ENCODE measurements around the gene POGLUT3. TPM values are rescaled to one million over a fixed set of nuclear protein-coding genes. Genes with fewer than 3 reads are reported as not detected.

Gene POGLUT3
- total and polyA plus RNA-seq, 7 experiments from 2014 or later = 5.7 to 15.7 (median 9.5) TPM

- no peak overlapping the region for H3K27ac ChIP-seq (ENCODE audit: low read depth, low read length)
- ATAC-seq (no peak), DNase-seq (no peak)
- no peaks in the 10 kb centered on the region for H3K36me3 ChIP-seq (ENCODE audit: control insufficient read depth in 2 of 3, insufficient read depth in 3 of 3, low read length in 3 of 3)
- Mint-ChIP-seq H3K9me3 (no peaks in the 10 kb centered on the region), H3K27me3 (peaks cover 0 to 6% (median 0%) of the 10 kb centered on the region in 5 donors), H3K27ac (peak overlapping the region in 1 of 9 donors; percentile 38), H3K4me1 (peaks cover 8 to 15% (median 14%) of the 10 kb centered on the region in 7 donors), H3K4me3 (no peak overlapping the region), H3K36me3 (peaks cover 0 to 6% (median 0%) of the 10 kb centered on the region in 5 donors)
- POLR2A ChIA-PET = no interaction called here
- no peaks in the 10 kb centered on the region for H3K9me3 ChIP-seq (ENCODE audit: control insufficient read depth in 2 of 3, low read length in 3 of 3)
- intact Hi-C loops (cut with micrococcal nuclease) = no loop called here
- CTCF ChIA-PET = no interaction called here
- peaks cover 0 to 3% of the 10 kb centered on the region in 2 donors for H3K4me1 ChIP-seq (ENCODE audit: control insufficient read depth in 2 of 2, insufficient read depth in 2 of 2, low read length in 2 of 2)
- H3K27me3 ChIP-seq (ENCODE audit: control insufficient read depth in 2 of 2, insufficient read depth in 2 of 2, low read length in 2 of 2) = no peaks in the 10 kb centered on the region
- no peak overlapping the region for H3K4me3 ChIP-seq (ENCODE audit: low read length)
These were observed 3.2 kb upstream of the POGLUT3 start for GRCh38 chr11:108501396-108501795.

GRCh38 chr11:108500721-108501120, 2.5 kb upstream of the POGLUT3 start:
- POLR2A ChIA-PET = no interaction called here
- peaks cover 0 to 6% (median 0%) of the 10 kb centered on the region in 5 donors for H3K27me3 Mint-ChIP-seq

GRCh38 chr11:108500169-108500568, 2.0 kb upstream of the POGLUT3 start:
- no peak for ATAC-seq
- H3K27ac ChIP-seq (ENCODE audit: low read depth, low read length) = no peak overlapping the region

More at GRCh38 chr11:108500721-108501120, 2.5 kb upstream of the POGLUT3 start:
- no peak overlapping the region for H3K4me3 ChIP-seq (ENCODE audit: low read length)
- Mint-ChIP-seq H3K4me3 (peak overlapping the region in 2 of 10 donors; percentile 20 to 63), H3K4me1 (peaks cover 8 to 20% (median 19%) of the 10 kb centered on the region in 7 donors), H3K9me3 (no peaks in the 10 kb centered on the region), H3K27ac (peak overlapping the region in 4 of 9 donors; percentile 14 to 59 (median 52)), H3K36me3 (peaks cover 0 to 6% (median 0%) of the 10 kb centered on the region in 5 donors)
- intact Hi-C loops (cut with micrococcal nuclease) = no loop called here
- no peaks in the 10 kb centered on the region for H3K27me3 ChIP-seq (ENCODE audit: control insufficient read depth in 2 of 2, insufficient read depth in 2 of 2, low read length in 2 of 2)
- no peak for ATAC-seq
- H3K27ac ChIP-seq (ENCODE audit: low read depth, low read length) = no peak overlapping the region
- DNase-seq = no peak
- peaks cover 0 to 3% of the 10 kb centered on the region in 2 donors for H3K4me1 ChIP-seq (ENCODE audit: control insufficient read depth in 2 of 2, insufficient read depth in 2 of 2, low read length in 2 of 2)
- H3K9me3 ChIP-seq (ENCODE audit: control insufficient read depth in 2 of 3, low read length in 3 of 3) = no peaks in the 10 kb centered on the region
- CTCF ChIA-PET = no interaction called here
- no peaks in the 10 kb centered on the region for H3K36me3 ChIP-seq (ENCODE audit: control insufficient read depth in 2 of 3, insufficient read depth in 3 of 3, low read length in 3 of 3)

GRCh38 chr11:108498816-108499408, 728 bp upstream of the POGLUT3 start:
- POLR2A ChIA-PET = interaction anchor here (0.9 kb wide), 1 partner anchor 375 kb away, joined by 3 read pairs; no protein-coding TSS in a partner anchor
- Mint-ChIP-seq H3K27ac (peak overlapping the region; percentile 82 to 97 (median 87)), H3K4me3 (peak overlapping the region; percentile 75 to 97 (median 87)), H3K9me3 (no peaks in the 10 kb centered on the region), H3K4me1 (peaks cover 8 to 31% (median 24%) of the 10 kb centered on the region in 7 donors), H3K27me3 (peaks cover 0 to 3% (median 0%) of the 10 kb centered on the region in 5 donors), H3K36me3 (peaks cover 0 to 14% (median 0%) of the 10 kb centered on the region in 5 donors)
- H3K27ac ChIP-seq (ENCODE audit: low read depth, low read length) = peak overlapping the region; percentile 87
- H3K9me3 ChIP-seq (ENCODE audit: control insufficient read depth in 2 of 3, low read length in 3 of 3) = no peaks in the 10 kb centered on the region
- H3K27me3 ChIP-seq (ENCODE audit: control insufficient read depth in 2 of 2, insufficient read depth in 2 of 2, low read length in 2 of 2) = no peaks in the 10 kb centered on the region
- CTCF ChIA-PET = no interaction called here
- no peak for DNase-seq
- H3K36me3 ChIP-seq (ENCODE audit: control insufficient read depth in 2 of 3, insufficient read depth in 3 of 3, low read length in 3 of 3) = no peaks in the 10 kb centered on the region
- H3K4me3 ChIP-seq (ENCODE audit: low read length) = peak overlapping the region; percentile 77
- peaks cover 0 to 3% of the 10 kb centered on the region in 2 donors for H3K4me1 ChIP-seq (ENCODE audit: control insufficient read depth in 2 of 2, insufficient read depth in 2 of 2, low read length in 2 of 2)
- intact Hi-C loops (cut with micrococcal nuclease) = loop anchor here (5.0 to 10.0 kb wide), 5 partner anchors 374 to 1042 kb away; partner anchors contain the start of genes ALKBH8 (in 2 of the 2), ACAT1 (in 1 of the 2), CUL5 (in 1 of the 2) and CWF19L2 (in 1 of the 2)
- no peak for ATAC-seq

More at GRCh38 chr11:108500169-108500568, 2.0 kb upstream of the POGLUT3 start:
- no peaks in the 10 kb centered on the region for H3K36me3 ChIP-seq (ENCODE audit: control insufficient read depth in 2 of 3, insufficient read depth in 3 of 3, low read length in 3 of 3)
- no peak for DNase-seq
- peak overlapping the region in 5 of 10 donors; percentile 20 to 67 (median 58) for H3K4me3 Mint-ChIP-seq
- no peaks in the 10 kb centered on the region for H3K9me3 ChIP-seq (ENCODE audit: control insufficient read depth in 2 of 3, low read length in 3 of 3)
- H3K4me3 ChIP-seq (ENCODE audit: low read length) = no peak overlapping the region
- peak overlapping the region in 7 of 9 donors; percentile 12 to 82 (median 54) for H3K27ac Mint-ChIP-seq
- no peaks in the 10 kb centered on the region for H3K27me3 ChIP-seq (ENCODE audit: control insufficient read depth in 2 of 2, insufficient read depth in 2 of 2, low read length in 2 of 2)
- POLR2A ChIA-PET = no interaction called here
- CTCF ChIA-PET = no interaction called here
- H3K4me1 ChIP-seq (ENCODE audit: control insufficient read depth in 2 of 2, insufficient read depth in 2 of 2, low read length in 2 of 2) = peaks cover 0 to 3% of the 10 kb centered on the region in 2 donors
- peaks cover 0 to 6% (median 0%) of the 10 kb centered on the region in 5 donors for H3K36me3 Mint-ChIP-seq
- peaks cover 8 to 20% (median 19%) of the 10 kb centered on the region in 7 donors for H3K4me1 Mint-ChIP-seq
- no peaks in the 10 kb centered on the region for H3K9me3 Mint-ChIP-seq
- H3K27me3 Mint-ChIP-seq = peaks cover 0 to 6% (median 0%) of the 10 kb centered on the region in 5 donors
- intact Hi-C loops (cut with micrococcal nuclease) = no loop called here

- H3K9me3 Mint-ChIP-seq = no peaks in the 10 kb centered on the region
- peak; percentile 92 for ATAC-seq
- intact Hi-C loops (cut with micrococcal nuclease) = loop anchor here (1.0 to 10.0 kb wide), 10 partner anchors 30 to 1040 kb away; partner anchors contain the start of genes ACAT1 (in 2 of the 2), ALKBH8 (in 2 of the 2), C11orf65 (in 2 of the 2) and EXPH5 (in 2 of the 2)
- DNase-seq = peak in 8 of 9 donors; percentile 68 to 83 (median 76)
- H3K4me3 Mint-ChIP-seq = peak overlapping the region; percentile 95 to 100 (median 98)
- Histone ChIP-seq H3K4me3 (ENCODE audit: low read length) (peak overlapping the region; percentile 77), H3K9me3 (ENCODE audit: control insufficient read depth in 2 of 3, low read length in 3 of 3) (no peaks in the 10 kb centered on the region), H3K27ac (ENCODE audit: low read depth, low read length) (peak overlapping the region; percentile 87), H3K36me3 (ENCODE audit: control insufficient read depth in 2 of 3, insufficient read depth in 3 of 3, low read length in 3 of 3) (no peaks in the 10 kb centered on the region), H3K27me3 (ENCODE audit: control insufficient read depth in 2 of 2, insufficient read depth in 2 of 2, low read length in 2 of 2) (no peaks in the 10 kb centered on the region), H3K4me1 (ENCODE audit: control insufficient read depth in 2 of 2, insufficient read depth in 2 of 2, low read length in 2 of 2) (peaks cover 0 to 3% of the 10 kb centered on the region in 2 donors)
- peak overlapping the region; percentile 95 to 100 (median 99) for H3K27ac Mint-ChIP-seq
- H3K36me3 Mint-ChIP-seq = peaks cover 0 to 14% (median 0%) of the 10 kb centered on the region in 5 donors
- ChIA-PET POLR2A (interaction anchor here (0.9 to 1.2 kb wide), 3 partner anchors 30 to 373 kb away, joined by 3 to 4 read pairs (median 3); partner anchors contain the start of gene C11orf65), CTCF (no interaction called here)
- no peaks in the 10 kb centered on the region for H3K27me3 Mint-ChIP-seq
- peaks cover 8 to 33% (median 24%) of the 10 kb centered on the region in 7 donors for H3K4me1 Mint-ChIP-seq
These were observed 703 bp downstream of the POGLUT3 start for GRCh38 chr11:108497317-108498045.

- CTCF ChIA-PET = no interaction called here
- Mint-ChIP-seq H3K36me3 (peaks cover 0 to 14% (median 0%) of the 10 kb centered on the region in 5 donors), H3K4me3 (peak overlapping the region; percentile 95 to 100 (median 98)), H3K4me1 (peaks cover 8 to 33% (median 24%) of the 10 kb centered on the region in 7 donors), H3K27ac (peak overlapping the region; percentile 95 to 100 (median 99)), H3K27me3 (no peaks in the 10 kb centered on the region), H3K9me3 (no peaks in the 10 kb centered on the region)
- H3K27ac ChIP-seq (ENCODE audit: low read depth, low read length) = peak overlapping the region; percentile 87
- peak in 1 of 9 donors; percentile 6 for DNase-seq
- ATAC-seq = no peak
- no peaks in the 10 kb centered on the region for H3K9me3 ChIP-seq (ENCODE audit: control insufficient read depth in 2 of 3, low read length in 3 of 3)
- intact Hi-C loops (cut with micrococcal nuclease) = loop anchor here (1.0 to 10.0 kb wide), 10 partner anchors 29 to 1039 kb away; partner anchors contain the start of genes ACAT1 (in 2 of the 2), ALKBH8 (in 2 of the 2), C11orf65 (in 2 of the 2) and EXPH5 (in 2 of the 2)
- H3K4me1 ChIP-seq (ENCODE audit: control insufficient read depth in 2 of 2, insufficient read depth in 2 of 2, low read length in 2 of 2) = peaks cover 0 to 3% of the 10 kb centered on the region in 2 donors
- POLR2A ChIA-PET = interaction anchor here (0.5 to 1.2 kb wide), 3 partner anchors 14 to 124 kb away, joined by 3 to 4 read pairs (median 3); partner anchors contain the start of gene C11orf65
- no peak overlapping the region for H3K4me3 ChIP-seq (ENCODE audit: low read length)
- H3K36me3 ChIP-seq (ENCODE audit: control insufficient read depth in 2 of 3, insufficient read depth in 3 of 3, low read length in 3 of 3) = no peaks in the 10 kb centered on the region
- no peaks in the 10 kb centered on the region for H3K27me3 ChIP-seq (ENCODE audit: control insufficient read depth in 2 of 2, insufficient read depth in 2 of 2, low read length in 2 of 2)
These were observed 1.4 kb downstream of the POGLUT3 start for GRCh38 chr11:108496643-108497256.
